ENCODE measurements around the gene TC2N.

DNA sequence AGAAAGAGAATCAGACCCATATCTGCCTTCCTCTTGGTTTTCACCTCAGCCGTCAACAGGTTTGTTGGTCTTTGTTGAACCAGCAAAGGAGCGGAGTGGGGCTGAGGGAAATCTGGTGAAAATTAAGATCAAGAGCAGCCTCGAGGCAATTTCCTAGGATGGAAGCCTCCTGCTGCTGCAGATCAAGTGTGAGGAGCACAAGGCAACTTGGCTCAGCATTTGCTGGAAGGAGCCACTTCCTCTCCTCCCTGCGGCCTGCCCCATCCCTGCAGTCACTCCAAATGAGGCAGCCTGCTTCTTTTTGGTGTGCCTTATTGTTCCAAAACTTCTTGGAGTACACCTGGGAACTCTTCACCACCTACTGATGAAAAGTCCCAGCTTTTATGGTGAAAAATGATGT lies 4.9 kb downstream of the TC2N start:
- TF ChIP-seq, protein P1, sequence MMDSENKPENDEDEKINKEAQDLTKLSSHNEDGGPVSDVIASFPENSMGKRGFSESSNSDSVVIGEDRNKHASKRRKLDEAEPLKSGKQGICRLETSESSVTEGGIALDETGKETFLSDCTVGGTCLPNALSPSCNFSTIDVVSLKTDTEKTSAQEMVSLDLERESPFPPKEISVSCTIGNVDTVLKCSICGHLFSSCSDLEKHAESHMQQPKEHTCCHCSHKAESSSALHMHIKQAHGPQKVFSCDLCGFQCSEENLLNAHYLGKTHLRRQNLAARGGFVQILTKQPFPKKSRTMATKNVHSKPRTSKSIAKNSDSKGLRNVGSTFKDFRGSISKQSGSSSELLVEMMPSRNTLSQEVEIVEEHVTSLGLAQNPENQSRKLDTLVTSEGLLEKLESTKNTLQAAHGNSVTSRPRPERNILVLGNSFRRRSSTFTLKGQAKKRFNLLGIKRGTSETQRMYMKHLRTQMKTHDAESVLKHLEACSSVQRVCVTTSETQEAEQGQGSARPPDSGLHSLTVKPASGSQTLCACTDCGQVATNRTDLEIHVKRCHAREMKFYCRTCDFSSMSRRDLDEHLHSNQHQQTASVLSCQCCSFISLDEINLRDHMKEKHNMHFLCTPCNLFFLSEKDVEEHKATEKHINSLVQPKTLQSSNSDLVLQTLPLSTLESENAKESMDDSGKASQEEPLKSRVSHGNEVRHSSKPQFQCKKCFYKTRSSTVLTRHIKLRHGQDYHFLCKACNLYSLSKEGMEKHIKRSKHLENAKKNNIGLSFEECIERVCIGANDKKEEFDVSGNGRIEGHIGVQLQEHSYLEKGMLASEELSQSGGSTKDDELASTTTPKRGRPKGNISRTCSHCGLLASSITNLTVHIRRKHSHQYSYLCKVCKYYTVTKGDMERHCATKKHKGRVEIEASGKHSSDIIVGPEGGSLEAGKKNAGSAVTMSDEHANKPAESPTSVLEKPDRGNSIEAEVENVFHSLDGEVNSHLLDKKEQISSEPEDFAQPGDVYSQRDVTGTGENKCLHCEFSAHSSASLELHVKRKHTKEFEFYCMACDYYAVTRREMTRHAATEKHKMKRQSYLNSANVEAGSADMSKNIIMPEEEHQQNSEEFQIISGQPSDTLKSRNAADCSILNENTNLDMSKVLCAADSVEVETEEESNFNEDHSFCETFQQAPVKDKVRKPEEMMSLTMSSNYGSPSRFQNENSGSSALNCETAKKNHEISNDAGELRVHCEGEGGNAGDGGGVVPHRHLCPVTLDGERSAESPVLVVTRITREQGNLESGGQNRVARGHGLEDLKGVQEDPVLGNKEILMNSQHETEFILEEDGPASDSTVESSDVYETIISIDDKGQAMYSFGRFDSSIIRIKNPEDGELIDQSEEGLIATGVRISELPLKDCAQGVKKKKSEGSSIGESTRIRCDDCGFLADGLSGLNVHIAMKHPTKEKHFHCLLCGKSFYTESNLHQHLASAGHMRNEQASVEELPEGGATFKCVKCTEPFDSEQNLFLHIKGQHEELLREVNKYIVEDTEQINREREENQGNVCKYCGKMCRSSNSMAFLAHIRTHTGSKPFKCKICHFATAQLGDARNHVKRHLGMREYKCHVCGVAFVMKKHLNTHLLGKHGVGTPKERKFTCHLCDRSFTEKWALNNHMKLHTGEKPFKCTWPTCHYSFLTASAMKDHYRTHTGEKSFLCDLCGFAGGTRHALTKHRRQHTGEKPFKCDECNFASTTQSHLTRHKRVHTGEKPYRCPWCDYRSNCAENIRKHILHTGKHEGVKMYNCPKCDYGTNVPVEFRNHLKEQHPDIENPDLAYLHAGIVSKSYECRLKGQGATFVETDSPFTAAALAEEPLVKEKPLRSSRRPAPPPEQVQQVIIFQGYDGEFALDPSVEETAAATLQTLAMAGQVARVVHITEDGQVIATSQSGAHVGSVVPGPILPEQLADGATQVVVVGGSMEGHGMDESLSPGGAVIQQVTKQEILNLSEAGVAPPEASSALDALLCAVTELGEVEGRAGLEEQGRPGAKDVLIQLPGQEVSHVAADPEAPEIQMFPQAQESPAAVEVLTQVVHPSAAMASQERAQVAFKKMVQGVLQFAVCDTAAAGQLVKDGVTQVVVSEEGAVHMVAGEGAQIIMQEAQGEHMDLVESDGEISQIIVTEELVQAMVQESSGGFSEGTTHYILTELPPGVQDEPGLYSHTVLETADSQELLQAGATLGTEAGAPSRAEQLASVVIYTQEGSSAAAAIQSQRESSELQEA (IDR thresholded peaks at IDR 0.05; ENCODE audit: low read depth), result no peak
- no peak for TF ChIP-seq C11orf30 (IDR thresholded peaks at IDR 0.05; ENCODE audit: low read depth)
- TF ChIP-seq, protein P2, sequence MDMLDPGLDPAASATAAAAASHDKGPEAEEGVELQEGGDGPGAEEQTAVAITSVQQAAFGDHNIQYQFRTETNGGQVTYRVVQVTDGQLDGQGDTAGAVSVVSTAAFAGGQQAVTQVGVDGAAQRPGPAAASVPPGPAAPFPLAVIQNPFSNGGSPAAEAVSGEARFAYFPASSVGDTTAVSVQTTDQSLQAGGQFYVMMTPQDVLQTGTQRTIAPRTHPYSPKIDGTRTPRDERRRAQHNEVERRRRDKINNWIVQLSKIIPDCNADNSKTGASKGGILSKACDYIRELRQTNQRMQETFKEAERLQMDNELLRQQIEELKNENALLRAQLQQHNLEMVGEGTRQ (CRISPR knock-in tag; IDR thresholded peaks at IDR 0.05), result no peak
- TF ChIP-seq, protein P3, sequence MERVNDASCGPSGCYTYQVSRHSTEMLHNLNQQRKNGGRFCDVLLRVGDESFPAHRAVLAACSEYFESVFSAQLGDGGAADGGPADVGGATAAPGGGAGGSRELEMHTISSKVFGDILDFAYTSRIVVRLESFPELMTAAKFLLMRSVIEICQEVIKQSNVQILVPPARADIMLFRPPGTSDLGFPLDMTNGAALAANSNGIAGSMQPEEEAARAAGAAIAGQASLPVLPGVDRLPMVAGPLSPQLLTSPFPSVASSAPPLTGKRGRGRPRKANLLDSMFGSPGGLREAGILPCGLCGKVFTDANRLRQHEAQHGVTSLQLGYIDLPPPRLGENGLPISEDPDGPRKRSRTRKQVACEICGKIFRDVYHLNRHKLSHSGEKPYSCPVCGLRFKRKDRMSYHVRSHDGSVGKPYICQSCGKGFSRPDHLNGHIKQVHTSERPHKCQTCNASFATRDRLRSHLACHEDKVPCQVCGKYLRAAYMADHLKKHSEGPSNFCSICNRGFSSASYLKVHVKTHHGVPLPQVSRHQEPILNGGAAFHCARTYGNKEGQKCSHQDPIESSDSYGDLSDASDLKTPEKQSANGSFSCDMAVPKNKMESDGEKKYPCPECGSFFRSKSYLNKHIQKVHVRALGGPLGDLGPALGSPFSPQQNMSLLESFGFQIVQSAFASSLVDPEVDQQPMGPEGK (CRISPR knock-in tag; IDR thresholded peaks at IDR 0.05; ENCODE audit: borderline replicate concordance), result no peak
- TF ChIP-seq NR3C1 (CRISPR knock-in tag; IDR thresholded peaks at IDR 0.05), result no peak
- no peak for TF ChIP-seq ZBTB40 (IDR thresholded peaks at IDR 0.05)
- no peak for TF ChIP-seq ZBTB40 (CRISPR knock-in tag; IDR thresholded peaks at IDR 0.05)
- TF ChIP-seq SP1 (CRISPR knock-in tag; IDR thresholded peaks at IDR 0.05), result no peak
- TF ChIP-seq, protein P4, sequence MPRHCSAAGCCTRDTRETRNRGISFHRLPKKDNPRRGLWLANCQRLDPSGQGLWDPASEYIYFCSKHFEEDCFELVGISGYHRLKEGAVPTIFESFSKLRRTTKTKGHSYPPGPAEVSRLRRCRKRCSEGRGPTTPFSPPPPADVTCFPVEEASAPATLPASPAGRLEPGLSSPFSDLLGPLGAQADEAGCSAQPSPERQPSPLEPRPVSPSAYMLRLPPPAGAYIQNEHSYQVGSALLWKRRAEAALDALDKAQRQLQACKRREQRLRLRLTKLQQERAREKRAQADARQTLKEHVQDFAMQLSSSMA (CRISPR knock-in tag; IDR thresholded peaks at IDR 0.05), result no peak
- no peak for TF ChIP-seq ZNF57 (CRISPR knock-in tag; IDR thresholded peaks at IDR 0.05)
- no peak for TF ChIP-seq FOXK2 (conservative IDR thresholded peaks at IDR 0.05 in 1 of 2, IDR thresholded peaks at IDR 0.05 in 1 of 2; ENCODE audit: low read depth in 2 of 2)
- TF ChIP-seq BACH1 (tag; IDR thresholded peaks at IDR 0.05), result no peak
